Renal pelvis (tissue), 4 donors: ENCODE data around the gene STX7. TPM values are rescaled to one million over a fixed set of nuclear protein-coding genes. Genes with fewer than 3 reads are reported as not detected.
A peak's percentile ranks its signal among the peaks of the same experiment; 100 is the strongest.

Source experiments
- DNase-seq: peaks from one replicate; pipeline ENCODE4 v3.0.0-alpha.2; 2013
- polyA plus RNA-seq, 3 donors: library from polyadenylated mRNA; unstranded; fragments of 120-200 nt; gene quantifications; one replicate each; pipeline ENCODE4 v1.2.1, GENCODE V29; 2013; ENCODE audit not compliant: insufficient read length in 3 of 3

STX7 gene
- polyA plus RNA-seq, 3 donors = 86.7 to 103 (median 91.8) TPM

DNA sequence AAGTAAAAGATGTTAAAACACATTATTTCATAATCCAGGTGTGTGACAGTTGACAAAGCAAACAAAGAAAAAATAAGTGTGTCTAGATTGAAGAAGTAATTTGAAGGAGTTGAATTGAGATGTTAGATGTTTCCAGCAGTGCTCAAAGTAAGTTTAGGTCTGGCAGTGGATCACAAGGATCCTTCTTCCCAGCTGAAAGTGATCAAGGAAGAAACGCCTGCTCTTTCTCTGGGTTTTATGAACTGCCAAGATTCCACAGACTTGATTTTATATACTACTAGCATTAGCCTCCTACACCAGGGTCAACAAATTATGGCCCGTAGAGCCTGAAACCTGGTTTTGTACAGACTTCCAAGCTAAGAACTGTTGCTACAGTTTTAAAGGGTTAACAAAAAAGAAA, 30.3 kb downstream of the STX7 start:
- DNase-seq = peak; percentile 57

DNA sequence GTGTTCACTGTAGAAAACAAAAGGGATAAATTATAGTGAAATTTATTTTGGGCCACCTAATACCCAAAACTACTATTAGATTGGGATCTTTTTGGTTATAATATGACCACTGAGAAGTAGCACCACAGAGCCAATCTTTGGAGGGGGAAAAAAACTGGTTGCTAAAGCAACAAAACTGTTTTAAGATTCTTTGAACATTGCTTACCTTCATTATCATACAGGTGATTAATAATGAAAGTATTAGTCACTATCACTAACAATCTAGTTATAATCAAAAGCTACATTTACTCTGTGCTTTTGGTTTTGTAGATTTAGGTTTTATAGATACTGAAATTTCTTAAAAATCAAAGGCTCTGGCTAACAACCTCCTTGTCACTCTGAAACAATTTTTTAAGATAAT, 31.7 kb downstream of the STX7 start:
- DNase-seq = no peak

DNA sequence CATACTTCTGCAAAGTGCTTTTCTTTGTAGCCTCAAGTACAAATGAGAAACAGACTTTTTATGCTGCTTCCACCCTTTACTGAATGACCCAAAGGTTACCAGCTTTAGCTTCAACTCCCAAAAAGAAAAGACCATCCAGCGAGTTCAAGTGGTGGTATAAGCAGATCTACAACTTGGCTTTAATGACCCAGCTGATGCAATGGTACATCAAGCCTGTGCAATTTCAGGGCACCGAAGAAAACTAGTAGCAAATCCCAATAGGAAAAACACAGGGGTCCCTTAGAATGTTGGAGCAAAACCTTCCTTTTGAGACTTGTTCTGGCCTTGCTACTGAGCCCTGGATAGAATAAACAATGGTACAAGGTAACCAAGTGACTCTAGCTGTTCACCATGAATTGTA, 33.8 kb downstream of the STX7 start:
- DNase-seq = no peak

DNA sequence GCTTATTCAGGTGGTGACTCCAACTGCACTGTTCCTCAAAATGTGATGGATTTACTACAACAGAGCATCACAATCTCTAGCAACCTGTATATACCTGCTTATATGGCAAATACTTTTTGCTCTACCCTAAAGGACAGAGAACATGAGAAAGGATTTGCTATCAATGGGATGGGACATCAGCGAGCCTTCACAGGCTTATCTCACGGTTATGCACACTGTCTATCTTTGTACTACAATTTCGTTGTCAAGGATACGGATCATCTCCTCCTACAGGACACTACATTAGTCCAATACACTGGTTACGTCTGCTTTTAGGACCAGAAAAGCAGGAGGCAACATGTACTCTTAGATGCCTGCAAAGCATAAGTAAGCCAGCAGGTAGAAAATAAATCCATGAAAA, 34.2 kb downstream of the STX7 start:
- DNase-seq = no peak

DNA sequence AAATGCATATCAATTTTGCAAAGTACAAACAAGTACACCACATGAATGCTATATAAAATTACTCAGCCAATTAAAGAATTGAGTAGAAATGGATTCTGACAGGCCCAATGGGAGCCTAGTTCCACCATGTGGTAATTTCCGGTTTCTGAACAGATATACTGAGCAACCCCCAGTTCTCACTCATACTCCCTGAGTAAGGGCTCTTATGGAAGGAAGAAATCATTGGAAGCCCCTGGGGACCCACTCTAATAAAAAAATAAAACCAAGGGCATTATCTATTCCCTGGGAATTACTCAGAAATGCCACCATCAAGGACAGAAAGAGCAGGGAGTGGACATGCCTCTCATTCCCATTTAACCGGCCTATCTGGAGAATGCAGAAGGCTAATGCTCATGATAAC, 34.6 kb downstream of the STX7 start:
- no peak for DNase-seq

DNA sequence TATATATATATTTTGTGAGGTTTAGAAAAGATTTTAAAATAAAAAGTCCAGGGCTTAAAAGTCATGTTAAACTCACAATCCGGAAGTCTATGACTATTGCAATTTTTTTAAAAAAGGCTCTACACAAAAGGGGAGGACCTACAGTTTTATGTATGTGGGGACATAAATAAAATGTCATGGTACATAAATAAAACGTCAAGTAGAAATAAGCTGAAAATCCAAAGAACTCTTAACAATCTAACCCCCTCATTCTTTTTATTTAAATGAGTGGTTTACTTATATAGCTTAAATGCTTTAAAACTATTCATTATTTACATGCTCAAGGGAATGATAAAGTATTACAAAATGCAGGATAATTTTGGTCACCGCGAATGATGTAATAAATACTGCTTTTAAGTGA, 36.2 kb downstream of the STX7 start:
- DNase-seq = no peak

DNA sequence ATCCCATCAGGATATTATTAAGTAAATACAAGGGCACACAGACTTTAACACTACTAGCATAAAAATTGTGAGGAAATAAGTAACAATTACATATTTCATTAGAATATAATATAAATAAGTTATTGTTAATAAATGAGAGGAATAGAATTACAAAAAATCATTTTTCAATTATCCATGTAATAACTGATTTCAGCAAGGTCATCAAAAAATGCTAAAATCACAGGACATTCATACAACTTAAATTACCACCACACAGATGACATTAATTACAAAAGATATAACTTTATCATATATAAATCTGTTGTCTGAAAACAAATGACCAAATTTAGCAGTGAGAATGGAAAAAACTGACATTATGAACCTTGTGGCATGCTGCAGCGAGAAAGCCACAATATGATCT, 37.0 kb downstream of the STX7 start:
- DNase-seq = no peak

DNA sequence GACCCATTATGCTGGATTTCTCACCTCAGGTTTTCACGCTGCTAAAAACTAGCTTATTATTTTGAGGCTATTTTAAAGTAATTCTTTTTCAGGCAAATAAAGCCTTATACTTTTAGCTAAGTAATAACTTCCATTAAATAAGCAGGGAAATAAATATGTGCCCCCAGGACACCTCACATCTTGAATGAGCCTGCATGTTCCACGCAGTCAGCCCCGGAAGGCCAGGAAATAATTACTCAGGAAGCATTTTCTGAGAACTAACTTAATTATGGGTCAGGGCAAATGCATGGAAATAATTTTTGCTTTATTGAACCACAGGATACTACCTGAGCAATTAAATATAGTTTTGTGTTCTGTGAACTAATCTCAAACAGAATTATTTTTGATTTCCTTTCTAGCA, 41.1 kb downstream of the STX7 start:
- no peak for DNase-seq

DNA sequence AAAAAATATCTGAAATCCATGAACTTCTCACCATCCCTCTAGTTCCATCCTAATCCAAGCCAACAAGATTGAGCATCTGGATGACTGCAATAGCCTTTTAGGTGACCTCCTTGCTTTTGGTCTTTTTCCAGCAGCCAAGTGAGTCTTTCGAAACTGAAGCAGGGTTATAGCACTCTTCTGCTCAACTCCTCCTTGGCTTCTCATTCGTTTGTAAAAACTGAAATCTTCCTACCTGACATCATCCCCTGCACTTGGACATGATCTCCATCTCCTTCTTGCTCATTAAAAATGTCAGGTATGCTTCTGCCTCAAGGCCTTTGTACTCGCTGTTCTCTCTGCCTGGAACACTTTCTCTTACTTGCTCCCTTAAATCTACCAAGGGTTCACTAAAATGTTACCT, 46.0 kb downstream of the STX7 start:
- DNase-seq = no peak

DNA sequence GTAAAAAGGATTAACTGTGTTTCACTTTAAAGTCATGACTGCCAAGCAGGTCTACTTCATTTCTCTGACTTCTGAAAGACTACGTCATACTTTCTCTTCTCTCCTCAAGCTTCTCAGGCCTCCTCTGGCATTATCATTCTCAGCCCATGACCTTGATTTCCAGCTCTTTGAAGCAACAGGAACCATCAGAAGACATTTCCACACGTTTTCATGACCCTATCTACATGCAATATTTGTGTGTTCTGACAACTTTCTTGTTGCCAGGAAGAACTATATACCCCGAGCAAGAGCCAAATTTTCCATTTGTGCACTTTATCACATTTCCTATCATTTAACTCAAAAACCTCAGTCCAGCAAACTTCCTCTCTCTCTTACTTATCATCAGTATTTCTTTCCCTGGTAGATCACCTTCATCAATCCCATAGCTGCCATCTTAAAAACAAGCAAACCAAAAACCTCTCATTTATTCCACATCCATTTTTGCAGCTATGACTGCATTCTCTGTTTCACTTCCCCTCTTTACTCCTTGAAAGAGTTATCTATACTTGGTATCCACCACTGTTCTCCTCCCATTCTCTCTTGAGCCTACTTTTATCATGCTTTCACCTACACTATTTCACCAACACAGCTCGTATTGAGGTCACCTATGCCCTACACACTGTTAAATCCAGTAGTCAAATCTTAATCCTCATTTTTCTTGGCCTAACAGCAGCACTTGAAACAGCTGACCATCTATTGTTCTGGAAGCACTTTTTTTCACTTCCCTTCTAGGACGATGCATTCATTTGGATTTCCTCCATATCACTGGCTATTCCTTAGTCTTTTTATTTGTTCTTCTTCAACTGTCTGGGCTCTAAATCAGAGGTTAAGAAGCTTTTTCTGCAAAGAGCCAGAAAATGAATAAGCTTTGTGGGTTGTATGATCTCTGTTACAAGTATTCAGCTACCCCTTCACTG, 47.1 kb downstream of the STX7 start:
- DNase-seq = no peak

DNA sequence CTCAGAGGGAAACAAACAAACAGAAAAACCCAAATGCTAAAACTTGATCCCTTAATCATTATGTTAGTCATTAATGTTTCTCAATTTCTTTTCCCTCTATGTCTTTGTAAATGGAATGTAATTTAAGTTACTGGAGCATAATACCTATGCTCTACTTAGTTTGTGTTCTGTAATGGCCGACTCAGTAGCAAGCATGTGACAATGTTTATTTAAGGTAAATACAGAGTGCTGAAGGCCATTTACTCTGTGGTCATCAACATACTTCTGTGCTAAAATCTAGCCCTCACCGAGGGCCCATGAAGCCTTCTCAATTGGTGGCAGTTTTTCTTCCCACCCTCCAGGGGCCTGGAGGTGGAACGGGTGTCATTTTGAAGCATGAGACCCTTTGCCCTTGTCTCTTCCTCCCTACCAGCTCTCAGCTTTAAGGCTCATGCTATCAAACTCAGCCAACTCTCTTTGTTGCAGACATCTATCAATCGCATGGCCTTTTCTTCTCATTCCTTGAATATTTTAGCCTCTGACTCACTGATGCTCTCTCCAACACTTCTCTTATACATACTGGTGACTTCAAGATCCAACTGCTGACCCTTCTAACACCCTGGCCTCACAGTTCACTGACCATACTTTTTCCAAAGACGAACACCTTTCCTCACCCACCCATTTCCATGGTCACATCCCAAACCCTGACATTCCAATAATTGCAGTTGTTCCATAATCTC, 48.2 kb downstream of the STX7 start:
- no peak for DNase-seq

DNA sequence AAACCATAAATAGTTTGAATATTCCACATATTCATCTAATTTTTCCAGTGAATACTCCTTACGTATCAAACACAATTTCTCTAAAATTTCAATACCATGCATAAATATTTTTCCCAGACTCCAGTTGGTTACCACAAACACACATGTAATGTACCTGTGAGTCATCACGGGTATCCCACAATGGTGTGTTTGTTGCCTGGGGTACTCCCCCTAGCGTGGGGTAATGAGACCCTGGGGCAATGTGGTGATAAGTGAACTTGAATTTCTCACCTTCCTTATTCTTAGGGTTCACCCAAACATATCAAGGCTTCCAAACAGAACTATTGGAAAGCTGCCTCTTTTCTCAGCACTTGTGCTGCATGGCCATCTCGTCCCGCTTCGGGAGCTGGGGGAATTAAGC, 51.0 kb downstream of the STX7 start:
- DNase-seq = no peak

DNA sequence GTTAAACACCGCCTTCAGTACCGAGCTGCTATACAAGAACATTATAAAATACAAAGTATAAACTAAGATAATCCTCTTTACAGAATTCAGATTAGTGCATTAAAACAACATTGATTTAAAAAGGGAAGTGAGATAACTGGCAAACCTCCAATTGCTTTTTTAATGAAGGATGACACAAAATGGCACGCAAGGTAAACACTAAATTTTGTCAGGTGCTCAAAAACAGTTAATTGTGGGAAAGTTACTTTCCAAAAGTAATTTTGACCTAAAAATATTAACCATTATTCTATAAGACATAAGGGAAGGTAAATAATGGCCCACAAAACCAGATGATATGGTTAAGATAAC, 53.3 kb downstream of the STX7 start:
- DNase-seq = no peak

DNA sequence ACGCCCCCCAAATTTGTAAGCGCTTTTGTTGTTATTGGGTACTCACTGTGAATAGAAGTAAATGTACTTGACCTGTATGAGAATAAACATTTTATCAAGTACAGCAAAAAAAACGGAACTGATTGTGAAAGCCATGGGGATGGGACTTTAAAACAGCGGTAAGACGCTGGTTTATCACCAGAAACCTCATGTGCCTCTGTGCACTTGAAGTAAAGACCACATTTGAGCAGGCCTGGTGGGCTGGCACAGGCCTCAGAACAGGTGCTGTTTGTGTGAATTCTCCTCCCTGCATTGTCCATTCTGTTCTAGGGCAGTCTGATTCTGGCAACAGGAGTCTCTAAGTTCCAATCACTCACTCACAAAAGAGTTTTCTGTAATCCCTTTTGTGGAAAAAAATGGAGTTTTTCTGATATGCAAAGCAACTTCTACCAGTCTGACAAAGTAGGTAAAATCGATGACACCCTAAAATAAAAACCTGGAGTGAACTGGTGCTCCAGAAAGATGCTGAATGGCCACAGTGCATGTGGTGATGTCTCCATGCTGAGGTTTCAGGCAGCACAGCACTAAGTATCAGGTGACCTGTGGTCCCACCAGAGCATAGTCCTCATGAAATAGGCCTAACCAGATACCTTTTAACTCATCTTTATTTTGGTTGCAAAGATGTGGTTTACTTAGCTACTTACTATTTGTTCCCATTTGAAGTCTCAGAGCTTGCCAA, 53.9 kb downstream of the STX7 start:
- DNase-seq = no peak

DNA sequence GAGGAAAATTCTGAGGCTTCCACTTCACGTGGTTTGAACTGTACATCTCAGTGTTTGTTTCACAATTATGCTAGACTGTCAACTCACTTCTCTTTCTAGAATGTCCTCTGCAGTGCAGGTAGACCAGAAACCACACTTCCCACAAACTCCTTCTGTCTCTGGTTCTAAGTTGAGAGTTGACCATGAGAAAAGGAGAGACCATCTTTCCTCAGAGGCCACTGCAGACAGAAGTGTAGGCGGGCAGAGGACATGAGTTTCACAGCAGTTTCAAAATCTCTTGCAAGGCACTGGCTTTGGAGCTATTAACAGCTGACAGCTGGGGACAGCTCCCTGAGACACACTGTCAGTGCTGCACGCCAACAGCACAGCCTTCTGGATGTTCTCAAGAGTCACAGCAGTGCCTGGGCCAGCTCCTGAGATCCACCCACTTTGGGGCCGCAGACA, 56.2 kb downstream of the STX7 start:
- DNase-seq = peak; percentile 24

DNA sequence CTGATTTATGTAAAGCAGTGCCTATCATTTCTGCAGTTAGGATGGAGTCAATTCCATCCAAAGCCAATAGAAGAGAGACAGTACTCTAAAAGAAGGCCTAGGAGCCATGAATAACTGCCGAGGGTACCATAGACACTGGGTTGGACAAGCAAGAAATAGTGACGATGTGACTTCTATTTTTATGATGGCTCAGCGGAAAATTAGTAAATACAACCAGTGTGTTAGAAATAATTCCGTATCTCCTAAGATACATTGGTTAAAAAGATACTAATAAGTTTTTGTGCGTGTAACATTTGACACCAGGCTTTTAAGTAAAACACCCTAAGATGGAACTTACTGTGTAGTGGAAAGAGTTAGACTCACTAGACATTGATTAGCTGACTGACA, 66.1 kb downstream of the STX7 start:
- DNase-seq = no peak

DNA sequence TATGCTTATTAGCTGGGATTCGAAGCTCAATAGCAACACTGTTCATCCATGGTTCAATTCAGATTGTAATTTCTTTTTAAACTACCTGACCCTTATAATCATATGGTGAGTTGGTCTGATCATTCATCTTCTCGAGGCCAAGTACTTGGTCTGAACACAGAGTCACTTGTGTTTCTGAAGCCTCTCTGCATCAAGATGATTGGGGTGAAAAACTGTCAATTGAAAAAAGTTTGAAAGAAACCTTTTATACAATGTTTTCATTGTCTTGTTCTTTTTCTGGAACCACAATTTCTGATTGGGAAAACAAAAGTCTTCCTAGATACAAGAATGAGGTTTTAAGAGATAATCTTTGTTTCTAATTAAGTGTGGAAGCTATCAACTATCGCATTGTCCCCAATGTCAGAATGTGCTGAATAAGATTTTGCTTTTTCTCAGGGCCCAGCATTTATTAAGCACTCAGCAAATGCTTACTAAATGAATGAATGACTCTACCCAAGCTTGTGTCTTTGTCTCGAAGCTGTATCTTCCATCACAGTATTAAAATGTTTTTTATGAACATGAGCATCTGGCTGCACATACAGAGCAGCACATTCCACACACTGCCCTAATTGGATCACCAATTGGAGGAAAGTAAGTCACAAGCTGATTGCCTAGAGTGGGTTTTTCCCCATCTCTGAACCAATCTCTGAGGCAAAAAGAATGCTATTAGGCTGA, 66.6 kb downstream of the STX7 start:
- DNase-seq = no peak

DNA sequence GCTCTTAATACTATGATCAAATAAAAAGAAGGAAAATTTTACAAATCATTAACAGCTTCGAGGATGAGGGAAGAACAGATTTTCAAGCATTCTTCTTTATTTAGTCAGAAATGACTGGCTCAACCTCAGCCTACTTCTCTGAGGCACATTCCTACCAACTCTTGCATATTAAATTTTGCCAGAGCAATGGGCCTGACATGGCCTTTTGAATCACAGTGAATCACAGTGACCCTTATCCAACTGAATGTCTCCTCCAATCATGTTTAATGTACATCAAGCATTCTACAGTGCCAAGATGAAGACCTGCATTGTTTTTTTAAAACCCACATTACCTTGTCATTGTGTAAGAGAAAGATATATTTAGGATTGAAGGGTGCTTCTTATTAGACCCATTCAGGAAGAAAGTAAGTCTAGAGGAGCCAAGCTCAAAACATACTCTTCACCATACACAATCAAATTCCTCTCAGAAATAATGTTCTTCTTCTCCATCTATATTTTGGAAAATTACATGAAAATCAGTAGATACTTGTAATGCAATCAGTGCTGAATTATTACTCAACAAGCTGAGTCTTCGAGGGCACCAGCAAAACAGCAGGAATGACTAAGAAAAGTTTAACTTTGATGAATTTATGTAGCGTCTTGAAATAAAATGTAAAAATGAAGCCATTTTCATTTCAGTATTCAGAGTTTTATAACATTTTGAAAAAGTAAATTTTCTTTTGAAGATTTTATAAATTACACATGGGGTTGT, 67.5 kb downstream of the STX7 start:
- no peak for DNase-seq

DNA sequence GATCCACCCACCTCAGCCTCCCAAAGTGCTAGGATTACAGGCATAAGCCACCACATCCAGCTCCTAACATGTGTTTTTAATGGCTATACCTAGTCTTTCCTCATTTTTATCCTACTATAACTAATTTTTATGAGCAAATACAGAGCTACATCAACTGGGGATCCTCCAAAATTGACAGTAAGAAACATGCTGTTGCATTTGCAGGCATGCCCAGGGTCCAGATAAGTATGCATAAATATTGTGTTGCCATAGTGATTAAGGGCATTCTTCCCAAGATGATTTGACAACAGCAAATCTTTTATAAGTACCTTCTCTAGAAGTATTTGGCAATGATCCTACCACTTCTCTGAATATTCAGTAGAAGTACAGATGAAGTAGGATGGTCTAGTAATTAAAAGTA, 69.7 kb downstream of the STX7 start:
- DNase-seq = no peak

DNA sequence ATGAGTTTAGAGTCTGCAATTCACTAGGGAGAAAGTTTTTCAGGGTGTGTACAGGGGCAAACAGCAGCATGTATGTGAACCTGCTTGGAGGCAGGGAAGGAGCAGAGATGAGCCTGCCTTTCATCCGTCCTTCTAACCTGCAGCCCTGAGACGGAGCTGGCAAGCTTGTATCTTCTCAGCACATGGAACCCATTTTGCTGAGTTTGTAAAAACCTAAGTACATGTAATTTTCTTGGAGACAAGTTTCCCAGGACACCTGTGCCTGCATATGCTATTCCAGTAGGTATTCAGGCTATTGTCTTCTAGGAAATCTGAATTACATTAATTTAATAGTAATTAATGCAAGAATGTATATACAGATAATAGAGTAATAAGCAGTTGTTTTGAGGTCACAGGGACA, 82.8 kb downstream of the STX7 start:
- DNase-seq = no peak

DNA sequence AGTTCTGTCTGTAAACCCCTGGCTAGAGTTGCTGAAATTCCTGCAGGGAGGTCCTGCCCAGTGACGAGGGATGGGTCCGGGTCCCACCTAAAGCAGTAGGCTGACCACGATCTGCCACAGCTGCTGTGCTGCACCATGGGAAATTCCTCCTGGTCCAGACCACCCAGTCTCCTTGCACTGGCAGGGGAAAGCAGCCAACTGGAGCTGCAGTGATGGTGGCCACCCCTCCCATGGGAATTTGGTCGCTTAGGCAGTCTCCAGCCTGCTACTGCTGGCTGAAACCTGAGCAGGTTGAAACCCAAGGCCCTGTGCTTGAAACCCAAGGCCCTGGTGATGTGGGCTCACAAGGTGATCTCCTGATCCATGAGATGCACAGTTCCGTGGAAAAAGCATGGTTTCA, 87.7 kb downstream of the STX7 start:
- no peak for DNase-seq
